Astrocyte of the cerebellum (primary cell): ENCODE data around the gene ZC2HC1C.

ENCODE experiments used
- DNase-seq: peaks from one replicate; pipeline ENCODE4 v3.0.0-alpha.2; 2011; ENCODE audit warnings: low read depth
- H3K4me3 ChIP-seq: 2 replicates; pipeline ENCODE4 v1.5.1; 2011; ENCODE audit warnings: mild to moderate bottlenecking, low read depth, low read length, moderate library complexity
- CTCF ChIP-seq: IDR thresholded peaks from 2 replicates; pipeline ENCODE4 v1.5.1; 2012; ENCODE audit warnings: low read length, low read depth, moderate library complexity, mild to moderate bottlenecking; ENCODE audit errors: missing control alignments
- in situ Hi-C: cut with HindIII; loops from 2 replicates; pipeline ENCODE4 v1.10.0; 2017; ENCODE audit warnings: low sequenced_read_pairs

The ZC2HC1C gene

GRCh38 chr14:75032939-75033338, 36.5 kb upstream of the ZC2HC1C start:
- no peak for DNase-seq
- in situ Hi-C loops = no loop called here
- no peak for TF ChIP-seq CTCF
- no peak overlapping the region for H3K4me3 ChIP-seq

GRCh38 chr14:75040507-75040906, 28.9 kb upstream of the ZC2HC1C start:
- in situ Hi-C loops = loop anchor here (5.0 kb wide), 1 partner anchor 37 kb away; no protein-coding TSS in a partner anchor
- no peak for TF ChIP-seq CTCF
- DNase-seq = no peak
- no peak overlapping the region for H3K4me3 ChIP-seq

GRCh38 chr14:75040959-75041358, 28.5 kb upstream of the ZC2HC1C start:
- in situ Hi-C loops = loop anchor here (5.0 kb wide), 1 partner anchor 36 kb away; no protein-coding TSS in a partner anchor
- DNase-seq = no peak

GRCh38 chr14:75041613-75042012, 27.8 kb upstream of the ZC2HC1C start:
- no peak for TF ChIP-seq CTCF
- in situ Hi-C loops = loop anchor here (5.0 kb wide), 1 partner anchor 36 kb away; no protein-coding TSS in a partner anchor
- no peak overlapping the region for H3K4me3 ChIP-seq
- no peak for DNase-seq

More at GRCh38 chr14:75040959-75041358, 28.5 kb upstream of the ZC2HC1C start:
- no peak for TF ChIP-seq CTCF
- H3K4me3 ChIP-seq = no peak overlapping the region

GRCh38 chr14:75042035-75042434, 27.4 kb upstream of the ZC2HC1C start:
- DNase-seq = peak; percentile 64
- H3K4me3 ChIP-seq = no peak overlapping the region
- TF ChIP-seq CTCF = no peak
- in situ Hi-C loops = loop anchor here (5.0 kb wide), 1 partner anchor 35 kb away; no protein-coding TSS in a partner anchor

GRCh38 chr14:75044322-75044721, 25.1 kb upstream of the ZC2HC1C start:
- DNase-seq = peak; percentile 67
- in situ Hi-C loops = loop anchor here (5.0 kb wide), 1 partner anchor 33 kb away; no protein-coding TSS in a partner anchor
- H3K4me3 ChIP-seq = no peak overlapping the region
- no peak for TF ChIP-seq CTCF
